C1 segment of cervical spinal cord (tissue), 14 donors: Measurements from ENCODE around the gene UBA52.

Source experiments
- DNase-seq, 14 donors: peaks; one replicate each; lab custom pipeline; 2025; lab: John Stamatoyannopoulos, UW

UBA52 gene

DNA sequence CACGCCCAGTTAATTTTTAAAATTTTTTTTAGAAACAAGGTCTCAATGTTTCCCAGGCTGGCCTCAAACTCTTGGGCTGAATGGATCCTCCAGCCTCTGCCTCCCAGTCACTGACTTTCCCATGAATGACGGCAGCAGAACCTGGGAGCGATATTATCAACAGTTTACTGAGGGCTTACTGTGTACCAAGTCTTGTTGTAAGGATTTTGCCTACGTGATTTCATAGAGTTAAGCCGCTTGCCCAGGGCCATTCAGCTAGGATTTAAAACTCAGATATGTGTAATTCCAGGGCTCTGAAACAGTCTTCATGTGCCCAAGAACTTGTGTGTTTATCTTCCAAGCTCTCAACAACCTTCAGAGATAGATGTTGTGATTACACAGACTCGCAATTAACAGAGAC, 20.0 kb upstream of the UBA52 start:
- DNase-seq = no peak

DNA sequence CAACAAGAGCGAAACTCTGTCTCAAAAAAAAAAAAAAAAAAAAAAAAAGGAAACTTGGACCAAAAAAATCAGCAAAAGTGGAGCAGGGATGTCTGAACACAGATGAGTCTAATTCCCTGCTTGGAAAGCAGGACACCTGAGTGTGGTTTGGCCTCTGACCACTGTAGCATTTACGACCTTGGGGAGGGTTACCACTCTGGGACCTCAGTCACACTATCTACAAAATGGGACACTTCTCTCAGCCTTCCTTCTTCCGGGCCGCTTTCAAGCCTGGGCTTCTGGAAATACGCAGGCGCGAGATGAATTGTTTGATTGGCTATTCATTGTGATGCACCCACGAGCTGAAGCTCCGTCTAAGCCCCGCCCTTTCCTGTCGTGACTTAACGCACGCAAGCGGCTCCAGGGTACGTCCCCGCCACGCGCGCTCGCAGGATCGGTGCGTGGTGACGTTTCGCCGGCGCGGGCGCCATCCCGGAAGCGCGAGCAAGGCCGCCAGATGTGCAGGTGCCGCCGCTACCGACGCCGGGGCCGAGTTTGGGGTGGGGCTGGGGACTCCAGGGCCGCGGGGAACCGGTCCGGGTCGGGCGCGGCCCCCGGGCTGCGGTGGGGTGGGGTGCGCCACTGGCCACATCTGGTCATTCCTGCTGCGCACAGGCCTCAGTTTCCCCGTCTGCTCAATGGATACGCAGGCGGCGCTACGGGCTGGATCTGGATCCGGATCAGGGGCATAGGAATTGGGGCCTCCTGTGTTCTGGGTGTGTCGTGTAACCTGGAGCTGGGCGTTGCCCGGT, 14.1 kb upstream of the UBA52 start, which contains the start of gene KXD1:
TSS of gene KXD1 (plus strand) at position 460 of the 791 bp plus-strand sequence. CDS start 4,187 bp downstream, outside the sequence.
- DNase-seq = peak; percentile 43 to 97 (median 92)

DNA sequence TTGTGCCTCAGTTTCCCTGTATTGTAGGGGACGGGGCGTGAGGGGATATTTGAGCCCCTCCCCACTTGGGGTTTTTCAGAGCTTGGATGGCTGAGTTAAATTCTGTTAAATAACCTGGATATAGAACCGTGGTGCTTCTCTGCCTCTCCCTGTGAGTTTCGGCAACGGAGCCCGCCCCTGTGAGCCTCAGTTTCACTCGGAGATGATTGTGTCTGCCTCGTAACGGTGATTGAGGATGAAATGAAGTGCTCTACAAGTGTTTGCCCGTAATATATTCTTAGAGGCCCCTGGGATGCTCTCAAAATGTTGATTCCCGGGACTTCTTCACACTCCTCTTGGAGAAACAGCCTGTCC, 13.5 kb upstream of the UBA52 start:
- no peak for DNase-seq

DNA sequence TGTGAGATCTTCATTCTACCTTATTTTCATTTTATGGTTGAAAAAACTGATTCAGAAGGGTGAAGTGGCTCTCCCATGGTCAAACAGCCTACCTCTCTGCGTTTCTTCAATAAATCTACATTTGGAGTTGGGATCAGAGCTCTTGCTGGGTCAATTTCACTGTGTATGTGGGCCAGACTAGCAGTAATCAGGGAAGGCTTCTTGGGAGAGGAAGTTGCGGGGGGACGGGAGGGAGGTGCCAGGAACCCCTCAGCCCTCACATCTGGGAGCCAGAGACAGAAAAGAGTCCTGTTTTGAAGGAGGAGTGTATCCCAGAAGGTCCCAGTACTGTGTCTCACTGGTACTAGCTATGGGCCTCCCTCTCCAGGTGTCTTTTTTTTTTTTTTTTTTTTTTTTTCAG, 13.1 kb upstream of the UBA52 start:
- DNase-seq = no peak

DNA sequence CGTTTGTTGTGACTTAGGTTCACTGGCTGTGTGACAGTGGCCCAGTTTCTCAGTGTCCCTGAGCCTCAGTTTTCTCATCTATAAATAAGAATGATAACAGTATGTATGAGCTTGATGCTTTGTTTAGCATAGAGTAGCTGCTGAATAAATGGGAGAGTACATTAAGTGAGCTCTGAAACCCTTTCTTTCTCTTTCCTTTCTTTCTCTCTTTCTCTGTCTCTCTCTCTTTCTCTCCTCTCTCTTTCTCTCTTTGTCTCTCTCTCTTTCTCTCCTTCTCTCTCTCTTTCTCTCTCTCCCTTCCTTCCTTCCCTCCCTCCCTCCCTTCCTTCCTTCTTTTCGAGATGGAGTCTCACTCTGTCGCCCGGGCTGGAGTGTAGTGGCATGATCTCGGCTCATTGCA, 12.0 kb upstream of the UBA52 start:
- no peak for DNase-seq

GRCh38 chr19:18562086-18562485, 9.6 kb upstream of the UBA52 start:
- no peak for DNase-seq

DNA sequence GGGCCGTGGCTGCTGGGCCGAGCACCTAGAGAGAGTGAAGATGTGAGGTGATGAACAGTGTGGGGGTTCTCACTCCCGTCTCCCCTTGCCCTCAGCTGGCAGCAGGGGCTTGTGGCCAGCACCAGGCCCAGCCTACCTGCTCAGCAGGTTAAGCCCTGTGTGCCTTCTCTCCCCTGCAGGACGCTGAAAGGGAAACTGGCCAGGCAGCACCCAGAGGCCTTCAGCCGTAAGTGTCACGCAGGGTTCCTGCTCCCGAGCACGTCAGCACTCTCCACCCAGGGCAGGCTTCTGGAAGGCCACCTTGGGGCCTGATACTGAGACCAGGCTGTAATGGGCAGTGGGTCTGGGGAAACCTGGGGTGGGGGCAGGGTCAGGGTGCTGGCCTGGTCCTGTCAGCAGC, 4.7 kb upstream of the UBA52 start:
- DNase-seq = no peak

DNA sequence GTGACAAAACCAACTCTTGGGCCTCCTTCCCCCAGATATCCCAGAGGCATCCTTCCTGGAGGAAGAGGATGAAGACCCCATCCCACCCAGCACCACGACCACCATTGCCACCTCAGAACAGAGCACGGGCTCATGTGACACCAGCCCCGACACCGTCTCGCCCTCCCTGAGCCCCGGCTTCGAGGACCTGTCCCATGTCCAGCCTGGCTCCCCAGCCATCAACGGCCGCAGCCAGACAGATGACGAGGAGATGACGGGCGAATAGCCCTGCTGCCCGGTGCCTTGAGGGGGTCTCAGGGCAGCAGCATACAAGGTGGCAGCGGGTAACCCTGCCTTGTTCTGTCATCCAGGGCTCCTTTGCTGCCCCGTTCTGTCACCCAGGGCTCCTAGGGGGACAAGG, 3.3 kb upstream of the UBA52 start:
- no peak for DNase-seq

- no peak for DNase-seq
Observed at GRCh38 chr19:18574691-18575291, 3.1 kb downstream of the UBA52 start.

- DNase-seq = no peak
Observed at GRCh38 chr19:18576383-18576782, 4.7 kb downstream of the UBA52 start.

- DNase-seq = no peak
Observed at GRCh38 chr19:18577365-18577914, 5.8 kb downstream of the UBA52 start.

DNA sequence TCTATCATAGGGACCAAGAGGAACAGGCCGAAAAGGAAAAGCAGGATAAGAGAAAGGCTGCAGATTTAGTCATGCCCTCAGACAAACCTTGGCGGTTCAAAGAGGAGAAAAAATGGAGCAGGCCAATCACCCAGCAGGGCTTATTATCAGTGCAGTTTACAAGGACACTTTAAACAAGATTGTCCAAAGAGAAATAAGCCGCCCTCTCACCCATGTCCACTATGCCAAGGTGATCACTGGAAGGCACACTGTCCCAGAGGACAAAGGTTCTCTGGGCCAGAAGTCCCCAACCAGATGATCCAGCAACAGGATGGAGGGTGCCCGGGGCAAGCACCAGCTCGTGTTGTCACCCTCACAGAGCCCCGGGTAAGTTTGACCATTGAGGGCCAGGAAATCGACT, 8.7 kb downstream of the UBA52 start:
- DNase-seq = no peak

- DNase-seq = peak in 1 of 14 donors; percentile 11
Observed at GRCh38 chr19:18586306-18586705, 14.6 kb downstream of the UBA52 start.

GRCh38 chr19:18587561-18587960, 15.9 kb downstream of the UBA52 start:
- DNase-seq = no peak

DNA sequence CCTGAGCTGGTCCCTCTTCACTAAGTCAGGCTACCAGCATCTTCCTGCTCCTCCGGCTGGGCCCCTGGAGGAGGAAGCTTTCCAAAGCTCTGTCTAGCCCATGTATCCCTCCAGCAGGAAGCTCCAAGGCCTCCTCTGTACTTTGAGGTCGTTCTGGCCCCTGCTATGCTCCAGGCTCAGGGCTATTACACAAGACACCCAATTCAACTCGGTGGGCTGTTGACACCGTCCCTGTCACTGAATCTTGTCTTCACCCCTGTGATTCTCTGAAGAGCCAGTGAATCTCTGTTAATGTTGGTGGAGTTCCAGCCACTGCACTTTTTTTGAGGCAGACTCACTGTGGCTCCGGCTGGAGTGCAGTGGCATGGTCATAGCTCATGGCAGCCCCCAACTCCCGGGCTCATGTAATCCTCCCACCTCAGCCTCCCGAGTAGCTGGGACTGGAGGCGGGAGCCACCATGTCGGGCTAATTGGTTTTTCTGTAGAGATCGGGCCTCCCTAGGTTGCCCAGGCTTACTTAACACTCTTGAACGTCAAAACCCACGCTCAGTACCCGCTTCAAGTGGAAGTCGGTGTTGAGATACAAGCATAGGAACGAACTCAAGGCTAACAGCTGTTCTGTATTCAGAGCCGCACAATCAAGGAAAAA, 16.4 kb downstream of the UBA52 start:
- DNase-seq = peak in 1 of 14 donors; percentile 29

DNA sequence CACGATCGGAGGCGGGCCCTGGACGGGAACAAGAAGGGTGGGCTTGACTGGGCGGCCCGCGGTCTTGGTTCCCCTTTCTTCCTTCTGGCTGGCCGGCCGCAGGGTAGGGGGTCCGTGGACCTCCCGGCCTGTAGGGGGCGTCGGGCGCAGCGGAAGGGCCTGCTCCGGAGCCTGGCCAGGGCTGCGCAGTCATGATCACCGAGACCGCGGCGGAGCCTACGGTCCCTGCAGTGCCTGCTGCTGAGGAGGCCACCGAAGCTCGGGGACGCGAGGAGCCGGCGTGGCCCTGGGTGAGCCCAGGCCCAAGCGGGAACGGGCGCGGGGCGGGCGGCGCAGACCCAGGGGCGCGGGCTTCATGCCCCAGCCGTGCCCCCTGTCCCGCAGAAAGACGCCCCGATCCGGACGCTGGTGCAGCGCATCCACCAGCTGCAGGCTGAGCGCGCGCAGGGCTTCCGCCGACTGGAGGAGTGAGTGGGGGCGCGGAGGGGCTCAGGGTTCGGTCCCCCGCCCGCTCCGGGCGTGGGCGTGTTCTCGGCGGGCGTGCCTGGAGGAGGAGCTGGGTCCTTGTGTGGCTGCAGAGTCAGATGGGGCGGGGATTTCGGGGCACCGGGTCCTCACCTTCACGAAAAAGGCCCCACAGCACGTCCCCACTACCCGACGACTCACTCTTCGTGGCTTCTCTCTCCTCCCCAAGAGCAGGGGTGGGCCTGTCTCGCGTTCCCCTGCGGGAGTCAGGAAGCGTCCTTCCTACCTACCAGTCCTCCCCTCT, 17.1 kb downstream of the UBA52 start, which contains the start of gene REX1BD:
TSS of gene REX1BD (plus strand) at position 188 of the 769 bp plus-strand sequence. CDS start at position 192, 4 bp downstream.
- DNase-seq = peak in 13 of 14 donors; percentile 29 to 87 (median 74)

DNA sequence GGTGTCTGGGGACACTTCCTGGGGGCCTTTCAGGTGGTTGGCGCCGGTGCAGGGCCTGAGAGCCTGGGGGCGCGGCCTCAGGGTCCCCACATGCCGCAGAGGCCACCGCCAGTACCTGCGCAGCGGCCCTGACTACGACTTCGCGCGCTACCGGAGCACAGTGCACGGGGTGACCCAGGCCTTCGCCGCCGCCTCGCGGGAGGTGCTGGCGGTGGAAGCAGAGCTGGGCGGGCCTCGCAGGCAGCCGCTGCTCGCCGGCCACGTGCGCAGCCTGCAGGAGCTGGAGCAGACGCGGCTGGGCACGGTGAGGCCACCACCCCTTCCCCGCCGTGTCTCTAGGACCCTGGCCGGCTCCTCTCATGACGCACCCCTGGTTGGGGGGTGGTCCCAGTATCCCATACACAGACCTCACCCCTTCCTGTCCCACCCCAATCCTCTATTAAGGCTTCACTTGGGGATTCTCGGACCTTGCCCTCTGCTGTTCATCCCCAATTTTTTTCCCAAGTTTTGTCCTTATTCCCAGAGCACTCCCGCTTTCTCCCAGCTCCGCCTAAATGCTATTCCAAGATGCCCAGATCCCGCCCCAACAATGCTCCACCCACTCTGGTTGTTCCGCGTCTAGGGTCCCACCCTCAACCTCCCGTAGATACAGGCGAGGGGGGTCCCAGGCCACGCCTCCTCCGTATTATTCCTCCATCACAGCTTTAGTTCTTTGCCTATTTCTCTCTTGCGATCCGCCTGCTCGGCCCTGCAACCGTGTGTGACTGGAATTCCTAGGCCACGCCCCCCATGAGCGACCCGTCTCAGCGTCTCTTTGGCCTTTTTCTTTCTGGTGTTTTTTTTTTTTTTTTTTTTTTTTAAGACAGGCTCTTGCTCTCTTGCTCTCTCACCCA, 18.0 kb downstream of the UBA52 start:
- DNase-seq = peak in 4 of 14 donors; percentile 41 to 52 (median 50)

- peak in 12 of 14 donors; percentile 34 to 94 (median 55) for DNase-seq
Observed at GRCh38 chr19:18590273-18591272, 18.9 kb downstream of the UBA52 start.

GRCh38 chr19:18591735-18592385, 20.2 kb downstream of the UBA52 start:
- DNase-seq = no peak
